CD1c-positive myeloid dendritic cell (primary cell): ENCODE measurements around the gene DZIP1L.
"Not testable (repeated sequence)": the region's sequence is repeated elsewhere in the genome, so short reads cannot be mapped to it uniquely, and the experiment has no call there.

Source experiments
- DNase-seq: peaks from one replicate; pipeline ENCODE4 v3.0.0-alpha.2; 2016; ENCODE audit errors: extremely low spot score

The DZIP1L gene, protein sequence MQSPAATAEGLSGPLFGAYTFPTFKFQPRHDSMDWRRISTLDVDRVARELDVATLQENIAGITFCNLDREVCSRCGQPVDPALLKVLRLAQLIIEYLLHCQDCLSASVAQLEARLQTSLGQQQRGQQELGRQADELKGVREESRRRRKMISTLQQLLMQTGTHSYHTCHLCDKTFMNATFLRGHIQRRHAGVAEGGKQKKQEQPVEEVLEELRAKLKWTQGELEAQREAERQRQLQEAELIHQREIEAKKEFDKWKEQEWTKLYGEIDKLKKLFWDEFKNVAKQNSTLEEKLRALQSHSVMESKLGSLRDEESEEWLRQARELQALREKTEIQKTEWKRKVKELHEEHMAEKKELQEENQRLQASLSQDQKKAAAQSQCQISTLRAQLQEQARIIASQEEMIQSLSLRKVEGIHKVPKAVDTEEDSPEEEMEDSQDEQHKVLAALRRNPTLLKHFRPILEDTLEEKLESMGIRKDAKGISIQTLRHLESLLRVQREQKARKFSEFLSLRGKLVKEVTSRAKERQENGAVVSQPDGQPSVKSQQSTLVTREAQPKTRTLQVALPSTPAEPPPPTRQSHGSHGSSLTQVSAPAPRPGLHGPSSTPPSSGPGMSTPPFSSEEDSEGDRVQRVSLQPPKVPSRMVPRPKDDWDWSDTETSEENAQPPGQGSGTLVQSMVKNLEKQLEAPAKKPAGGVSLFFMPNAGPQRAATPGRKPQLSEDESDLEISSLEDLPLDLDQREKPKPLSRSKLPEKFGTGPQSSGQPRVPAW

DNA sequence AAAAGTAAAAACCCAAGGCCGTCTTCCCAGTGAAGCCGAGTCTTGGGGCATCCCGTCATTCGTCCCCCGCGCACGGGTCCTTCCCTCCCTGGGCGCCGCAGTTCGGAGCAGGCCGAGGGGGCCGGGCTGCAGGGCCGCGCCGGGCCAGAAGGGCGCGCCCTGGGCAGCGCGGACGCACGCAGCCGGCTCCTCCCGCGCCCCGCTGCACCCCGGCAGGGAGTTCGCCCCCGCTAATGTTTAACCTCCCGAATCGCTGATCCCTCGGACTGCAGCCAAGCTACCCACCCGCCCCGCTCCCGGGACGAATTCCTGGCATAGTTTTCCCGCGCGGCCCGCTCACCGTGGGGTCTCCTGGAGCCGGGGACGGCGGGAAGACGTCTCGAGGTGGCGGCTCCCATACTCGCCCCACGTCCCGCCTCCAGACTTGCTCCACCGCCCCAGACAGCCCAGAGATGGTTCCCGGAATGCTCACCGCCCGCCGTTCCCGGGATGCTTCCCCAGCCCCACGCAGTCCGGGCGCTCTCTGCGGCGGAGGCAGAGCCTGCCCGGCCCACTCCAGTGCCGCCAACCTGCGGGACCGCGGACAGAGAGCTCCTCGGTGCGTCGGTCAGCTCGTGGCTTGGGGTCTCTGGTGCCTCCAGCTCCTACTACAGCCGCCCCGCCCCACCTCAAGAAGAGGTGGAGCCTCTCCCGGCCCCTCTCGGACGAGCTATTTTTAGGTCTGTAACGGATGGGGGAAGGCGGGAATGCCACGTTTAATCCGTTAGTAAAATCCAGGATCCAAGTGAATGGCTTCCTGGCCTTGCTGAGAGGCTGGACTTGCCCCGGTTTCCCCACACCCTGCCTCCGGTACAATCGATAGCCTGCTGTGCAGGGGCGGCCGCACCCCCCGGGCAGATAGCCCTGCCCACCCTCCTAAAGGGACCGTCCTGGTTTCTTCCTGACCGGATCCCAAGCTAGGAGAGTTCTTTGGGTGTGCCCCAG lies at the start of gene DZIP1L:
DZIP1L (minus strand) TSS at position 621 of the 984 bp plus-strand sequence. CDS start 11,637 bp downstream, outside the sequence.
- DNase-seq = peak; percentile 75

DNA sequence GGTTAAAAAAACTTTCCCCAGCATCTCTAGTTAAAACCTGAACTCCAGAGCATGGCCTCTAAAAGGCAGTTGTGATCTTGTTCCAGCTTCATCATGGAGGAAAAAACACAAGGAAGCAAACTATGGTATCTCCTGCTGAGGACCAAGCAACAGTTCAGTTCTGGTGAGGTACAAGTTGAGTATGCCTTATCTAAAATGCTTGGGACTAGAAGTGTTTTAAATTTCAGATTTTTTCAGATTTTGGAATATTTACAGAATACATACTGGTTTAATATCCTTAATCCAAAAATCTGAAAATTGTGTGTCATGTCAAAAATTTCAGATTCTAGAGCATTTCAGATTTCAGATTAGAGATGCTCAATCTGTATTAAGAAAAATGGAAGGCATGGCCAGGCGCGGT lies 49.7 kb upstream of the DZIP1L start:
- no peak for DNase-seq

DNA sequence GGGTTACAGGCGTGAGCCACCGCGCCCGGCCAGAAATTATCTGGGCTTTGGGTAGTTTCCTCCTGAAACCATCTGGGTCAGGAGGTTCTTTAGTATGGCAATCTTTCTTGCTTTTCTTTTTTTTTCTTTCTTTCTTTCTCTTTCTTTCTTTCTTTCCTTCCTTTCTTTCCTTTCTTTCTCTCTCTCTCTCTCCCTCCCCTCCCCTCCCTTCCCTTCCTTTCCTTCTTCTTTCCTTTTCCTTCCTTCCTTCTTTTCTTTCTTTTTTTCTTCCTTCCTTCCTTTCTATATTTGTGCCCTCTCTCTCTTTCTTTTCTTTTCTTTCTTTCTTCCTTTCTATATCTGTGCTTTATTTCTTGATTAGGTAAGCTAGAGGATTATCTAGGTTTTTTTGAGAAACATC lies 42.3 kb upstream of the DZIP1L start:
- no peak for DNase-seq

DNA sequence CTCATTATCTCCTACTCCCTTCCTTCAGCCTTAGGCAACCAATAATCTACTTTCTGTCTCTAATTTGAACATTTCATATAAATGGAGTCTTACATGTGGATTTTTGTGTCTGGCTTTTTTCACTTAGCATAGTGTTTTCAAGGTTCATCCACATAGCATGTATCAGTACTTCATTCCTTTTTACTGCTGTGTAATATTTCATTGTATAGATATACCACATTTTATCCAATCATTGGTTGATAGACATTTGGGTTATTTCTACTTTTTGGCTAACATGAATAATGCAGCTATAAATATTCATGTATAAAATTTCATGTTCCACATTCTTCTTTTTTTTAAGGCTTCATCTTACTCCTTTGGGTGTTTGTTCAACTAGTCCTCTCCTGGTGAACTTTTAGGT lies 39.1 kb upstream of the DZIP1L start:
- no peak for DNase-seq

DNA sequence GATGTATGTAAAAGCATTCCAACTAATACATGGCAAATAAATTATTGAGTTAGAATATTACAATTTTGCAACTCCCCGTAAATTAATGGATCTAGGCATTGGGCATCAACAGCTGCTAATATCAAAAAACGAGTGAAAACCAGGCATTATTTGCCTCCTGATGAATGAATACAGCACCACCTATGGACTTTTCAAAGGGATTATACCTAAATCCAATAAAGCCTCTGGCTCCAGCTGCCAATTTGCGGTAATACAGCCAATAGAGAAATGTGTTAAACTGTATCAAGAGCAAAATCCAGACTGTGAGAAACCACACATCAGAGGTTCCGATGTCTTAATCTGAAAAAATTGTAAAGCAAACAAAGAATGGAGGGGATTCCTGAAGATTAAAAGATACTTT lies 33.1 kb upstream of the DZIP1L start:
- peak; percentile 31 for DNase-seq

DNA sequence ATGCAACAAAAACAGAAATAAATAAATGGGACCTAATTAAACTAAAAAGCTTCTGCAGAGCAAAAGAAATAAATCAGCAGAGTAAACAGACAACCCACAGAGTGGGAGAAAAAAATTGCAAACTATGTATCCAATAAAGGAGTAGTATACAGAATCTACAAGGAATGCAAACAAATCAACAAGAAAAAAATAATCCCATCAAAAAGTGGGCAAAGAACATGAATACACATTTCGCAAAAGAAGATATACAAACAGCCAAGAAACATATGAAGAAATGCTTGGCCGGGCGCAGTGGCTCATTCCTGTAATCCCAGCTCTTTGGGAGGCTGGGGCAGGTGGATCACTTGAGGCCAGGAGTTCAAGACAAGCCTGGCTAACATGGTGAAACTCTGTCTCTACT lies 26.8 kb upstream of the DZIP1L start:
- DNase-seq = not testable (repeated sequence)

DNA sequence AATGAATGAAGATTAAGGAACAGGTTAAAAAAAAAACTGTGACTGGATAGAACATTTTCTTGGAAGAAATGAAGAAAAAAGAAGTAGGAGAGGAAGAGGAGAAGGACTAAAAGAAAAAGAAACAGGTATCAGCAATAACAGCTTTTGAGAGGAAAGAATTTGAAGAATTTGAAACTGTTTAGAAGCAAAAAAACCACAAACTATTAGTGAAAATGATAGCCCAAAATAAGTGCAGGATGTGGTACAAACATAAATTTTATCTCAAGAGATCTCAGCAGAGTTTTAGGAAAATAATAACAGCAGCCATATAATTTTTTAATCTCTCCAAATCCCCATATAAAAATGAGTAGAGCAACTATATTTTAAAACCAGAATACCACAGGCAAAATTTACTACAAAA lies 25.5 kb upstream of the DZIP1L start:
- DNase-seq = no peak

DNA sequence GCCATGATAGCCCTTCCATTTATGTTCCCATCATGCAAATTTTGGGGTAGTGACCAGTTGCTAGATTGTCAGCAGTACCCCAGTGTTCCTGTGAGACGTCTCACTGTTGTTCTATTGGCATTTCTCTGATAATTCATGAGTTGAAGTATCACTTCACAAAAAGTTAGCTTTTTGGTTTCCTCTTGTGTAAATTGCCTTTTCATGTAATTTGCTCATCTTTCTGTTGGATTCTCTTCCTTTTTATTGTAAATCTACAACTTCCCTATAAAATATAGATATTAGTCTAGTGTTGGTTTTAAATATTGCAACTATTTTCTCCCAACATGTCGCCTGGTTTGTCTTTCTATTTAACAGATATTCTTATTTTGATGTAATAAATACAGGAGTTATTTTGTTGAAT lies 24.3 kb upstream of the DZIP1L start:
- peak; percentile 52 for DNase-seq

DNA sequence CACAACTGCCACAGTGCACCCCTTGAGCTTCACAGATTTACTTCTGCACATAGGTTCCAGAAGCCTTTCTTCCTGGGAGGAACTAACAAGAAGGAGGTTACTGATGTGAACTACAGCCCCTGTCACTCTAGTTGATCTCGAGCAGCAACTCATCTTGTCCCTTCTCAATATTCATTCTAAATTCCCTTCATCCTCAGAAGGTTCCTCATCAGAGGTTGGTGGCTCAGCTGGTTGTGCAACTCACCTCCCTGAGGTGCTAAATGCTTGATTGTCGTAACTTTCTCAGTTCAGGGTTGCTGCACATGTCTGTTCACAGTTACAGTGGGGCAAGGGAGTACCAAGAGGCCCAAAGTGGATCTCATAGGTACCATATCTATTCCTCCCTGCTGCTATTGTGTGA lies 22.5 kb upstream of the DZIP1L start:
- peak; percentile 48 for DNase-seq

DNA sequence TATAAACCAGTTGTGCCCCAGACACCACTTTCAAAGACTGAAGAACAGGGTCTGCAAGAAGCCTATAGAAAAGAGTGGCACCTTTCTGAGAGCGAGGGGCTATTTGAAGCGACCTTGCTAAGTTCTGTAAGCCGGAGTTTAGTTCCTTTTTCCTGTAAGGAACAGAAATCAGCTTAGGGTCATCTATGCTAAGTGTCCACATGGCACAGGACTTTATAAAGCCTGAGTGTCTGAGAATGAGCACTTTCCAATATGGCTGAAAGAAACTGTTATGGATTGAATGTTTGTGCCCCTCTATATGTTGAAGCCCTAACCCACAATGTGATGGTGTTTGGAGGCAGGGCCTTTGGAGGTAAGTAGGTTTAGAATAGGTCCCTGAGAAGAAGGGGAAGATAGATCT lies 20.8 kb upstream of the DZIP1L start:
- DNase-seq = peak; percentile 72

DNA sequence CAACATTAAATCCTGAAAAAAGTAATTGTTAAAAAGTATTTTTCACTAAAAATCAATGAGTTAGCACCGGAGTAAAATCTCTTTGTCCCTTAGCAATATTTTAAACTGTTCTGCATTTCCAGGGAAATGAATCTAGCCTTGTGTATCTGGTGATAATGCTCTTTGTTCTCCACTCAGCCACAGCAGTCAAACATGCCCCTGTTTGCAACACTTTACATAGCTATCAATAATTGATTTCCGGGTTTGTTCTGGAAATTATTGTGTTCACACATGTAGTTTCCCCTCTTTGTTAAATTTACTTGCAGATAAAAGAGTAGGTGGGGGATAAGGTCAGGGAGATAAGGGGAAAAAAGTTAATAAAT lies 20.4 kb upstream of the DZIP1L start:
- DNase-seq = no peak

DNA sequence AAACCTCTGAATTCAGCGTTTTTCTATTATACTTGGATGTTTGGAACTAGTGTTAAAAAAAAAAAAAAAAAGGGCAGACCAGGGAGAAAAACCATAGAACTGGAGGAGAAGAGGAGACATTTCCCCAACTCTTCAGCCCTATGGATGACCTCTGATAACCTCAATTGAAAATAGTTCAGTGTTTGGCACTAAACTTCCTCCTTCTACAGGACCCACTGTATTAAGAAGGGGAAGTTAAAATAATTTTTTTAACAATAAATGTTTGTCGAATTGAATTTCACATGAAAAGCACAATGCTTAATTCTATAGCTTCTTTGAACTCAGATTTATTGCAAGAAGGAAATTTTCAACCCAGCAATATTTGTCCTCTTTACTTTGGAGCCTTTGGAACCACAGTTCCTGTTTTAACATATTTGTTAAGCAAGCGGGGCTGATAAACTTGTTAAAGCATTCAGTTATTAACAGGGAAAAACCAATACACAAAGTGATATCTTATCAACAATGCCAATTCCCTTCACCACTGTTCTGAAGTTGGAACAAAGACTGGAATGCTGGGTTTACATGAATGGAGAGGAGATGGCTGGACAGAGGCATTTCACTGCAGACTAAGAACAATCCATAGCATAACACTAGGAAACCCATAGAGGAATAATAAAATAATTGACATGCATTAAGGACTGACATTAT lies 19.9 kb upstream of the DZIP1L start:
- DNase-seq = peak; percentile 64

DNA sequence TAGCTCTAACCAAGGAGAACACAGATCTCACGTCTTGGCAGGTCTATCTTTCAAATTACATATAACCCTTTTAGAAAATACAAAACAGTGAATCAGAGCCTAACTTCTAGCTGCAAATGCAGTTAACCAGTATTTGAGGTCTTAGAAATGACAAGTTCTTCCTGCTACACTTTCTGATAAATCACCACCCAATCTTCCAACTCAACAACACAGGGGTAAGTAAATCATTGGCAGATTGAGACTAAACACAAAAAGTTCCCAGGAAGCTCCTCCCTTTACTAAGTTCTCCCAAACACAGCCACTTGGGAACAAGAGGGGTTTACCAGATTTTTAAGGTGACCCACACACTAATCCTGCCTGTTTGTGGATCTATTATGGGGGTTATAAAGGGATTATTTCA lies 16.8 kb upstream of the DZIP1L start, which contains the start of gene A4GNT:
A4GNT (minus strand) TSS at position 152 of the 400 bp plus-strand sequence. CDS start 1,134 bp downstream, outside the sequence.
- DNase-seq = no peak

DNA sequence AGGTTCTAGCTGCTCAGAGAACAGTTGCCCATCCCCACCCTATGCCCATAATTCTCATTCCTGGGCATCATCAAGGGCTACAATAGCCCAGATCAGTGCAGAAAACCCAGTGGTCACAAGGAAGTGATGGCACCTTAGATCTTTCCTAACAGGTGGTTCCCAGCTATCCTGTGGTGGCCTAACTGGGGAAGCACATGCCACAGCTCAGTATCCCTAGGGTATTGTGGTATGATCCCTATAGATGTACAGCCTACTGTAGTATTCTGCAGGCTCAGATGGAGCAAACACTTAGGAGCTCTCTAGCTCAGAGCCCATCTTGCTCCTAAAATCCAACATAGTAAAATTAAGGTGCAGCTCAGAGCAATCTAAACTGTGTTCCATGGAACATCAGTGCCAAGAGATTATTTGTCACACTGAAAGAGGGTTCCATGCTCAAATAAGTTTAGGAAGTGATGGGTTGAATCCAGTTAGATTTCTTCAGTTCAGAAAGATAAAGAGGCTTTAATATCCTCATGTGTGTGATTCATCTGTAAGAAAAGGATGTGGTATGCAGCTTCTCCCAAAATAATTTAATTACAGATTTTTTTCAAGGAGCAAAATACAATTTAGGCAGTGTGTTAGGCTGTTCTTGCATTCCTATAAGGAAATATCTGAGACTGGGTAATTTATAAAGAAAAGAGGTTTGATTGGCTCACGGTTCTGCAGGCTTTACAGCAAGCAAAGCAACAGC lies 12.4 kb upstream of the DZIP1L start:
- no peak for DNase-seq

DNA sequence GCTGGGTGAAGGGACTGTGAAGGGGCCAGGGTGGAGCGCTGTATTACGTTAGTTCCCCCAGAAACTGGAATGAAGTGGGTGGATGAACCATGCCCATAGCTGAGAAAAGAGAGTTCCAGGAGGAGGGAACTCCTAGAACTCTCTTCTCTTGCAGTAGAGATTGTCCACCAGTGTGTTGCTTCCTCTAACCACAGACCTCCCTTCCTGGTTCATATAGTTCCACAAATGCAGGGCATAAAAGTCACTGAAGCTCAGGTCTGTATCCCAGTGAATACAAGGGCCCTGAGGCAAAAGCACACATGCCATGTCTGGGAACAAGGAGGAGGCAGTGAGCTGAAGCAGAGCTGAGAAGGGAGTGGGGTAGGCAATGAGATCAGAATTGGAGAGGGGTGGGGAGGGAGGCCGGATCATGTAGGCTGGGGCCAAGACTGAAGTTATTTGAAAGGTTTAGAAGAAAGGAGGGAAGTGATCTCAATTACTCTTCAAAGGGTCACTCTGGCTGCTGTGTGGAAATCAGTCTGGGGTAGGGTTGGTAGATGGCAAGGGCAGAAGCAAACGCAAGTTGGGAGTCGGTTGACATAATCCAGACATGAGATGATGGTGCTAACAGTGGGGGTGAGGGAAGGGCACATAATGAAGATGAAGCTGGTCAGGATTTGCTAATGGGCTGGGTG lies 10.3 kb upstream of the DZIP1L start:
- DNase-seq = peak; percentile 88

DNA sequence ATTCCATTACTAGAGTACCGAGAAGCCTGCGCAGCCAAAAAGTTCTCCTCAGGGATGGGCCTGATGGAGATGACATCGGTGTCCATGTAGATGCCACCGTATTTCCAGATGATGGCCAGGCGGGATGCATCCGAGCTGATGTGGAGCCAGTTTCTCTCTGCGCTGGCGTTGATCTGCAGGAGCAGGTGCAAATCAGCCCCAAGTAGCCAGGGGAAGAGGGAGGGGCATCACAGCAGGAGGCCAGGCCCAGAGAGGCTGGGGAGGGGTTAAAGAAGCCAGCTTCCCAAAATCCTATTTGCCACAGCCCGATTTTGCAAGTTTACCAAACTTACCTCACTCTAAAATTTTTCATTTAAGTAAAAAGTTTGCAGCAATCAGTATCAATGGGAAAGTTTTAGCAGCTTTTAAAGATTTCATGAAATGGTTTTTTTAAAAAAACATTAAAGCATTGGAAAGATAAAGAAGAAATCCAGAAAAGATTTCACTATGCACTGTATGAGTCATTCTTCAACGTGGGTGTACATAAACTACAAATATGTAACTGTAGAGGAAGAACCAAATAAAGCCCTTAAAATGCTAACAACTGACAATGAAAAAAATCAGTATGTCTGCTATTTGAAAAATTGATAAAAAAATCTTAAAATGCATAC lies 9.4 kb upstream of the DZIP1L start:
- DNase-seq = peak; percentile 89

DNA sequence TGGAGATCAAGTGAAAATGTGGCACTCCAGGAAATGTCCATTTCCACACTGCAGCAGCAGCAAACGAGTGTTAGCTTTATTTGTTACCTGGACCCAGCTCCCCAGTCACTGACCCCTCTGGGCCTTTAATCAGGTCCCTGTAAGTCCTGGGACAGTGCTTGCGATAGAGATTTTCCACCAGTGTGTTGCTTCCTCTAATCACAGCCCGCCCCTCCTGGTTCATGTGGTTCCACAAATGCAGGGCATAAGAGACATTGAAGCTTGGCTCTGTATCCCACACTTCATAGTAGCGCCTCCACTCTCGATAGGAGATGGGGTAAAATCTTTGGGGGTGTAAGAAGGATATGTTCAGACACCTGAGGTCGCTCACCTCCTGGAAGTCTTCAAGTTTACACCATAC lies 8.8 kb upstream of the DZIP1L start:
- peak; percentile 53 for DNase-seq

DNA sequence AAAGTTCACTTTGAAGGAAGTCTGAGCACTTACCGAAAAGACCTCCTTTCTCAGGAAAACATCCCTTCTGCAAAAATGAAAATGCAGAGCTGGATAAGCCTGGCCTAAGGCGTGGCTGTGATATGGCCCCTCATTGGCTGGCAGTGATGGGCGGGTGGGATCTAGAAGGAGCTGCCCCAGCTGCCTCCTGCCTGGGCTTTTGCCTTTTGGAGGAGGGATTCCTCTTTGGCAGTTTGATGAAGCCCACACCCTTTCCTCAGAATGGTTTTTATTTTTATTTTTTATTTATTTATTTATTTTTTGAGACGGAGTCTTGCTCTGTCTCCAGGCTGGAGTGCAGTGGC lies 4.0 kb upstream of the DZIP1L start:
- no peak for DNase-seq

DNA sequence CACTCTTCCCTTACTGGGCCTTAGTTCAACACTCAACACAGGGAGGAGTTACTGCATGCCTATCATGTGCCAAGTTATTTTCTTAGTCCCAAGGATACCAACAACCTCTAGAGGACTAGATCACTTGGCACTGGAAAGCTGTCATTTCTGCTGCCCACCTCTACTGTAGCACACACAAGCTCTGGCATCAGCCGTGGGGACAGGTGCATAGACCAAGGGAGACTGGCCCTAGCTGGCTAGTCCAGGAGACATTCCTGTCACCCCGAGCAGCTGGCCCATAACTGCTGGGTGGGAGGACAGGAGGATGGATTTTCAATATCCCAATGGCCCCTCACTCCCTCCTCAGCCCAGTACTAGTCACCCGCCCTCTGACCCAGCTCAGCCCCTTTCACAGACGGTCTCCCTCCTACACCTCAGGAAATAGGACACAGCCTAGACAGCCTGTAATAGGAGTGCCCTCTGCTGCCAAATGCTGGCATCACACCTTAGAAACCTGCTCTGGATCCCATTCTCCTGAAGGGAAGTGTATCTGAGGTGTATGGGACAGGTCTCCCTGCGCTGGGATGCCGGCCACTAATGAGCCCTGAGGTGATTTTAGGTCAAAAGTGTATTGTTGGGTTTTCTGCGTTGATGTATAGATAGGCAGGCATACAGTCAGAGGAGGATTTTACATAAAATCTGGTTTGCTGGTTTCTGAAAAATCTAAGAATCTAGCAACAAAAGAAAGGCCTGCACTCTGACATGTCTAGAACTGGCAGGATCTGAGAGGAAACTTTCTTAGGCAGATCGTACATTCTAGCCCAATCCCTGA lies 3.4 kb upstream of the DZIP1L start:
- peak; percentile 75 for DNase-seq
